Measurements from ENCODE around the gene MAGEA1. TPM values are rescaled to one million over a fixed set of nuclear protein-coding genes. Genes with fewer than 3 reads are reported as not detected.

Gene MAGEA1
- polyA plus RNA-seq, 4 donors: not detected

Other genes with a start within 250 kb of the MAGEA1 start
- under 1 TPM; 0.10 to 0.41 (median 0.25) TPM for gene PNMA5, start 185.2 kb upstream of the MAGEA1 start, polyA plus RNA-seq (ENCODE audit: insufficient read length in 4 of 4)
- gene PNMA3, start 122.8 kb upstream of the MAGEA1 start, polyA plus RNA-seq (ENCODE audit: insufficient read length in 4 of 4): 10 to 100 TPM; 18.5 to 32.8 (median 27.0) TPM
- 10 to 100 TPM in 1 of 4 donors, 1 to 10 TPM in 3; 7.8 to 17.6 (median 9.3) TPM for gene PNMA6A, start 106.8 kb upstream of the MAGEA1 start, polyA plus RNA-seq (ENCODE audit: insufficient read length in 4 of 4)
- gene PNMA6F, start 142.5 kb downstream of the MAGEA1 start, polyA plus RNA-seq (ENCODE audit: insufficient read length in 4 of 4): under 1 TPM; 0.06 to 0.22 (median 0.18) TPM
- gene ZNF275, start 154.9 kb downstream of the MAGEA1 start, polyA plus RNA-seq (ENCODE audit: insufficient read length in 4 of 4): 10 to 100 TPM; 18.7 to 22.2 (median 20.6) TPM
- gene PNMA6E, start 222.1 kb downstream of the MAGEA1 start, polyA plus RNA-seq (ENCODE audit: insufficient read length in 4 of 4): not detected
- 1 to 10 TPM in 1 of 4 donors, under 1 TPM in 3; 0.80 to 1.3 (median 0.87) TPM for gene ZFP92, start 232.2 kb downstream of the MAGEA1 start, polyA plus RNA-seq (ENCODE audit: insufficient read length in 4 of 4)

Data from right renal pelvis (tissue), 4 donors.